ENCODE data around the gene BAMBI.

Gene BAMBI

DNA sequence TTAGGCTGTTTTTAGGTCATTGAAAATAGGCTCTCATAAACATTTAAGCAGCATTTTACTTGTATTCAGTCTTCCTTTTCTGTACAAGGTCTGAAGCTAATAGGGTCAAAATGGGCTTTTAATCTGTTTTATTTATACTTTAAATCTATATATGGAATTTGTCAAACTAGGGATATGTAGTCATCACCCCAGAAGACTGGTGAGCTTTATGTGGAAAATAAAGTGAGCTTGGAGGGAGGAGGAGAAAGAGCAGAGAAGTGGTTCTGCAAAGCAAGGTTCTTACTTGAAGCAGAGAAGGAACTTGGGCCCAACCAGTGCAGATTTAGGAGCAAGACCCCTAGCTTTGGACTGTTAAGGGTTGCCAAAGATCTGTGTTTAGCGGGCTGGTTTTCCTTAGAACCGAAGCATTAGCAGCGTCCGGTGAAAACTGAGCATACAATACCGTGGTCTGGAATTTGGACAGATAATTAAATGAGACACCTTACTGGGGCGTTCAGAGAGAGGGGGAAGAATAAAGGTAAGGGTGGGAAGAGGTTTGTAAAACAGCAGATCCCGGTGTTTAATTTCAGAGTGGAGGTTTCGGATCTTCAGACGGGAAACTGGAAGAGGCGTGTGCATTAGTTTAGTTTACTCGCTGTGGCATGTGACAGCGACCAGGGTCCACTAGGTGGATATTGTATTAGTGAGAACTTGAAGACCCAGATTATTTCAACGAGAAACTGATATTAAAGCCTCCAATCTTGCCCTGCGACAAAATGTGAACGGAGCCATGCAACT lies 2.4 kb downstream of the BAMBI start:
- no peak overlapping the region for H3K27ac ChIP-seq (ENCODE audit: low read depth, low read length, poor library complexity, severe bottlenecking)
- H3K36me3 ChIP-seq (ENCODE audit: insufficient read depth, low read length) = no peaks in the 10 kb centered on the region
- no peaks in the 10 kb centered on the region for H3F3A ChIP-seq (ENCODE audit: insufficient read depth, low read length)
- no peaks in the 10 kb centered on the region for H3K79me2 ChIP-seq (ENCODE audit: insufficient read depth, low read length)
- no peak for TF ChIP-seq CTCF (IDR thresholded peaks at IDR 0.05; ENCODE audit: low read length)
- TF ChIP-seq EZH2 (IDR thresholded peaks at IDR 0.05; ENCODE audit: borderline replicate concordance, low read length) = no peak
- H3K9me3 ChIP-seq (ENCODE audit: low read length) = no peaks in the 10 kb centered on the region
- H3K9ac ChIP-seq (ENCODE audit: low read length) = no peak overlapping the region
- no peaks in the 10 kb centered on the region for H4K20me1 ChIP-seq (ENCODE audit: insufficient read depth, low read length)
- peaks cover 10% of the 10 kb centered on the region for H3K4me1 ChIP-seq (ENCODE audit: insufficient read depth, low read length, severe bottlenecking)
- H3K27me3 ChIP-seq (ENCODE audit: insufficient read depth, low read length) = 0 out of 2 replicates have a peak, but pooled peaks cover 9% of the 10 kb centered on the region
- H3K4me3 ChIP-seq (ENCODE audit: low read depth, low read length, poor library complexity, severe bottlenecking) = no peak overlapping the region
- H3K9me2 ChIP-seq (ENCODE audit: low read depth, low read length) = no peaks in the 10 kb centered on the region
- H2AFZ ChIP-seq (ENCODE audit: low read length) = no peak overlapping the region
- H3K4me2 ChIP-seq (ENCODE audit: low read length) = no peak overlapping the region

- Histone ChIP-seq H3K9ac (ENCODE audit: low read length) (no peak overlapping the region), H3K79me2 (ENCODE audit: insufficient read depth, low read length) (no peaks in the 10 kb centered on the region), H3K4me2 (ENCODE audit: low read length) (no peak overlapping the region)
Observed at GRCh38 chr10:28680358-28680752, 3.0 kb downstream of the BAMBI start.

DNA sequence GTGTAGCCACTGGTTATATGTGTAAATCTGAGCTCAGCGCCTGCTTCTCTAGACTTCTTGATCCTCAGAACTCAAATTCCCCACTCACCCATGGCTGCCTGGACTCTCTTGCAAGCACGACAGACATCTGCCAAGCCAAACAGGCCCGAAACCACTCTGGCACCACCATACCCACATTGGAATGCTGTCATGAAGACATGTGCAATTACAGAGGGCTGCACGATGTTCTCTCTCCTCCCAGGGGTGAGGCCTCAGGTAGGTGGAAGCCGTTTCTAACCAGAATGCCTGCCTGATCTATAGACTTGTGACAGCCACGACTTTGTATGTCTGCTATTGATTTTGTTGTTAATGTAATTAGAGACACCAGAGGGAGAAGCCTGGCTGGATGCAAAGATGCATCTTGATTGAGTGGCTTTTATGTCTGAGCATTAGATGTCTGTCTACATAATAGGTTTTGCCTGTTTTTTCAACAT lies 4.0 kb downstream of the BAMBI start:
- no peaks in the 10 kb centered on the region for H3K9me2 ChIP-seq (ENCODE audit: low read depth, low read length)
- no peak overlapping the region for H3K9ac ChIP-seq (ENCODE audit: low read length)
- H3K79me2 ChIP-seq (ENCODE audit: insufficient read depth, low read length) = no peaks in the 10 kb centered on the region
- no peaks in the 10 kb centered on the region for H4K20me1 ChIP-seq (ENCODE audit: insufficient read depth, low read length)
- H2AFZ ChIP-seq (ENCODE audit: low read length) = no peak overlapping the region
- H3K4me1 ChIP-seq (ENCODE audit: insufficient read depth, low read length, severe bottlenecking) = peaks cover 10% of the 10 kb centered on the region
- no peak for TF ChIP-seq EZH2 (IDR thresholded peaks at IDR 0.05; ENCODE audit: borderline replicate concordance, low read length)
- no peak for TF ChIP-seq CTCF (IDR thresholded peaks at IDR 0.05; ENCODE audit: low read length)
- 0 out of 2 replicates have a peak, but pooled peaks cover 9% of the 10 kb centered on the region for H3K27me3 ChIP-seq (ENCODE audit: insufficient read depth, low read length)
- H3F3A ChIP-seq (ENCODE audit: insufficient read depth, low read length) = no peaks in the 10 kb centered on the region
- no peak overlapping the region for H3K4me2 ChIP-seq (ENCODE audit: low read length)
- no peak overlapping the region for H3K27ac ChIP-seq (ENCODE audit: low read depth, low read length, poor library complexity, severe bottlenecking)
- no peaks in the 10 kb centered on the region for H3K9me3 ChIP-seq (ENCODE audit: low read length)
- no peaks in the 10 kb centered on the region for H3K36me3 ChIP-seq (ENCODE audit: insufficient read depth, low read length)
- H3K4me3 ChIP-seq (ENCODE audit: low read depth, low read length, poor library complexity, severe bottlenecking) = no peak overlapping the region

More at GRCh38 chr10:28680358-28680752, 3.0 kb downstream of the BAMBI start:
- Histone ChIP-seq H4K20me1 (ENCODE audit: insufficient read depth, low read length) (no peaks in the 10 kb centered on the region), H3K27ac (ENCODE audit: low read depth, low read length, poor library complexity, severe bottlenecking) (no peak overlapping the region), H3K4me3 (ENCODE audit: low read depth, low read length, poor library complexity, severe bottlenecking) (no peak overlapping the region), H3K9me2 (ENCODE audit: low read depth, low read length) (no peaks in the 10 kb centered on the region), H3K9me3 (ENCODE audit: low read length) (no peaks in the 10 kb centered on the region), H3F3A (ENCODE audit: insufficient read depth, low read length) (no peaks in the 10 kb centered on the region), H3K36me3 (ENCODE audit: insufficient read depth, low read length) (no peaks in the 10 kb centered on the region), H3K27me3 (ENCODE audit: insufficient read depth, low read length) (0 out of 2 replicates have a peak, but pooled peaks cover 9% of the 10 kb centered on the region), H2AFZ (ENCODE audit: low read length) (no peak overlapping the region), H3K4me1 (ENCODE audit: insufficient read depth, low read length, severe bottlenecking) (peaks cover 10% of the 10 kb centered on the region)
- TF ChIP-seq EZH2 (IDR thresholded peaks at IDR 0.05; ENCODE audit: borderline replicate concordance, low read length) (no peak), CTCF (IDR thresholded peaks at IDR 0.05; ENCODE audit: low read length) (no peak)
